ENCODE data around the gene RBM6. TPM values are rescaled to one million over a fixed set of nuclear protein-coding genes. Genes with fewer than 3 reads are reported as not detected.
"Not testable (repeated sequence)": the region's sequence is repeated elsewhere in the genome, so short reads cannot be mapped to it uniquely, and the experiment has no call there.

RBM6 gene
- total RNA-seq, 1 experiment from 2014 or later = 58.3 TPM

GRCh38 chr3:50028346-50028745 lies 88.4 kb downstream of the RBM6 start:
- no peak overlapping the region for H3K27ac ChIP-seq (ENCODE audit: low read depth, low read length)
- no peaks in the 10 kb centered on the region for H3K36me3 ChIP-seq (ENCODE audit: control insufficient read depth in 1 of 2, insufficient read depth in 2 of 2, low read length in 2 of 2)
- no peak overlapping the region for H3K9ac ChIP-seq (ENCODE audit: low read length)
- H4K20me1 ChIP-seq (ENCODE audit: insufficient read depth) = no peaks in the 10 kb centered on the region
- no peaks in the 10 kb centered on the region for H3K4me1 ChIP-seq (ENCODE audit: control insufficient read depth in 1 of 2, insufficient read depth in 2 of 2, low read length in 2 of 2)
- no TSS peak for BruUV-seq (replicated peaks)
- RAD21 ChIA-PET (ENCODE audit: low non-redundant PET in 1 of 2, low total read pairs in 2 of 2, uncharacterized antibody in 2 of 2, unreplicated experiment in 2 of 2) = no interaction called here
- intact Hi-C loops (cut with micrococcal nuclease) = no loop called here
- TF ChIP-seq SRF (IDR thresholded peaks at IDR 0.05; ENCODE audit: low read depth) (no peak), EZH2 (IDR thresholded peaks at IDR 0.05) (no peak), ELF1 (IDR thresholded peaks at IDR 0.05; ENCODE audit: borderline replicate concordance, low read depth) (no peak), ATF3 (IDR thresholded peaks at IDR 0.05) (no peak), REST (IDR thresholded peaks at IDR 0.05; ENCODE audit: low read depth) (no peak), CEBPB (IDR thresholded peaks at IDR 0.05; ENCODE audit: low read depth) (no peak), EGR1 (IDR thresholded peaks at IDR 0.05; ENCODE audit: low read depth) (no peak), POLR2AphosphoS5 (IDR thresholded peaks at IDR 0.05; ENCODE audit: low read depth, low read length) (no peak), CBX3 (IDR thresholded peaks at IDR 0.05; ENCODE audit: low read depth) (no peak), CTCF (IDR thresholded peaks at IDR 0.05 in 2 of 3, conservative IDR thresholded peaks at IDR 0.05 in 1 of 3; ENCODE audit: borderline replicate concordance in 1 of 3, insufficient read depth in 1 of 3, low read depth in 2 of 3, low read length in 2 of 3) (no peak), TCF7L2 (IDR thresholded peaks at IDR 0.05; ENCODE audit: borderline replicate concordance, extremely low read depth, insufficient read depth, insufficient read length) (no peak), POLR2A (IDR thresholded peaks at IDR 0.05; ENCODE audit: borderline replicate concordance, extremely low read depth, insufficient read depth, insufficient read length) (no peak), FOSL1 (IDR thresholded peaks at IDR 0.05; ENCODE audit: low read depth) (no peak), RAD21 (IDR thresholded peaks at IDR 0.05; ENCODE audit: low read depth) (no peak), EZH2phosphoT487 (IDR thresholded peaks at IDR 0.05; ENCODE audit: borderline replicate concordance) (no peak), JUND (IDR thresholded peaks at IDR 0.05) (no peak), SP1 (IDR thresholded peaks at IDR 0.05; ENCODE audit: low read depth) (no peak), SIN3A (IDR thresholded peaks at IDR 0.05; ENCODE audit: low read depth) (no peak), ZNF274 (IDR thresholded peaks at IDR 0.05; ENCODE audit: low read depth, low read length) (no peak), ZFX (IDR thresholded peaks at IDR 0.05) (no peak)
- ATAC-seq (no peak), DNase-seq (ENCODE audit: low read depth, low spot score) (no peak)
- H3K9me3 ChIP-seq (ENCODE audit: control insufficient read depth in 1 of 2, insufficient read depth in 1 of 2, low read depth in 1 of 2, low read length in 2 of 2) = no peaks in the 10 kb centered on the region
- no peaks in the 10 kb centered on the region for H3K9me2 ChIP-seq (ENCODE audit: insufficient read depth)
- peaks cover 17% of the 10 kb centered on the region for H3K79me2 ChIP-seq (ENCODE audit: insufficient read depth, low read length)
- POLR2A ChIA-PET = no interaction called here
- CTCF ChIA-PET = no interaction called here
- no peak overlapping the region for H2AFZ ChIP-seq (ENCODE audit: low read depth, low read length, poor library complexity, severe bottlenecking)
- no peak overlapping the region for H3K4me2 ChIP-seq (ENCODE audit: low read length)
- no peak overlapping the region for H3K4me3 ChIP-seq (replicated peaks in 1 of 2; ENCODE audit: low read depth in 1 of 2, low read length in 2 of 2)
- no peaks in the 10 kb centered on the region for H3K27me3 ChIP-seq (ENCODE audit: insufficient read depth, low read length)

- H3K27me3 ChIP-seq (ENCODE audit: insufficient read depth, low read length); H2AFZ ChIP-seq (ENCODE audit: low read depth, low read length, poor library complexity, severe bottlenecking); ATAC-seq; H4K20me1 ChIP-seq (ENCODE audit: insufficient read depth); CTCF ChIA-PET; H3K4me1 ChIP-seq (ENCODE audit: control insufficient read depth in 1 of 2, insufficient read depth in 2 of 2, low read length in 2 of 2); H3K9me2 ChIP-seq (ENCODE audit: insufficient read depth); H3K4me2 ChIP-seq (ENCODE audit: low read length); BruUV-seq (replicated peaks); H3K9me3 ChIP-seq (ENCODE audit: control insufficient read depth in 1 of 2, insufficient read depth in 1 of 2, low read depth in 1 of 2, low read length in 2 of 2); intact Hi-C loops (cut with micrococcal nuclease); H3K4me3 ChIP-seq (replicated peaks in 1 of 2; ENCODE audit: low read depth in 1 of 2, low read length in 2 of 2); H3K36me3 ChIP-seq (ENCODE audit: control insufficient read depth in 1 of 2, insufficient read depth in 2 of 2, low read length in 2 of 2); RAD21 ChIA-PET (ENCODE audit: low non-redundant PET in 1 of 2, low total read pairs in 2 of 2, uncharacterized antibody in 2 of 2, unreplicated experiment in 2 of 2); DNase-seq (ENCODE audit: low read depth, low spot score); POLR2A ChIA-PET; H3K9ac ChIP-seq (ENCODE audit: low read length); H3K27ac ChIP-seq (ENCODE audit: low read depth, low read length): not testable (repeated sequence)
- peaks cover 17% of the 10 kb centered on the region for H3K79me2 ChIP-seq (ENCODE audit: insufficient read depth, low read length)
These were observed 91.3 kb downstream of the RBM6 start for GRCh38 chr3:50031201-50031600.
